GM12891 (cell line): ENCODE measurements around the gene BACH2.

Experiments
- POLR2A ChIP-seq: IDR thresholded peaks from 2 replicates; pipeline ENCODE4 v1.6.1; 2011; ENCODE audit warnings: low read depth, low read length, control low read depth
- POLR2AphosphoS5 ChIP-seq: IDR thresholded peaks from 2 replicates; pipeline ENCODE4 v1.6.1; 2011; ENCODE audit warnings: low read depth, low read length, control low read depth
- SPI1 ChIP-seq: IDR thresholded peaks from 2 replicates; pipeline ENCODE4 v1.6.1; 2011; ENCODE audit warnings: low read depth, low read length, control low read depth

- TF ChIP-seq POLR2A (no peak), POLR2AphosphoS5 (no peak), SPI1 (no peak)
Observed at GRCh38 chr6:90290811-90291420, 5.7 kb downstream of the BACH2 start.
